NCI-H82 treated with DMSO at 0.1 percent for 48 hours (cell line): ENCODE results near the gene HCN2.
A peak's percentile ranks its signal among the peaks of the same experiment; 100 is the strongest.

Source experiments
- DNase-seq: peaks from one replicate; lab custom pipeline; 2025; ENCODE audit not compliant: unreplicated experiment; lab: John Stamatoyannopoulos, UW

Gene HCN2

DNA sequence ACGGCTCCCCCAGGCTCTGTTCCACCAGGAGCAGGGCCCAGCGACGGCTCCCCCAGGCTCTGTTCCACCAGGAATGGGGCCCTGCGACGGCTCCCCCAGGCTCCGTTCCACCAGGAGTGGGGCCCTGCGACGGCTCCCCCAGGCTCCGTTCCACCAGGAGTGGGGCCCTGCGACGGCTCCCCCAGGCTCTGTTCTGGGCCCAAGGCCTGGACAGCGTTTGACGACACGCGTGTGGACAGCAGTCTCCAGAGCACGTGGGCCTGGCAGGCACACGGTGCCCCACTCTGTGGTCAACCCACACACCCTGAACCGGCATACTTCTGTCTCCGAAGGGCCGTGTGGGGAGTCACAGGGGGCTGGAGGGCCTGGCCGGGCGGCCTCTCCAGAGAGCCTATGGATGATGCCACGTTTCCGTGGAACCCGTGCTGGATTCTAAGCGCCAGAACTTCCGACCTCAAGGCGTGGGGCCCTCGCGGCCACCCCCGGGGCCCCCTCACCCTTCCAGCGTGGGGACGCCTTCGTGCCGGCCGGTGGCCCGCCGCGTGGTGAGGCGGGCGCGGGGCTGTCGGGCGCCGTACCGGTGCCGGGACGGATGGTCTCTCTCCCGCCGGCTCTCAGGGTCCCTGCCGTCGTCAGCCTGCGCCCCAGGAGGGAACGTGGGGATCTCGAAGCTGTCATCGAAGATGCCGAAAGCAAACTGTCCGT is 61.6 kb downstream of the HCN2 start:
- DNase-seq = no peak

GRCh38 chr19:651991-652390 is 62.3 kb downstream of the HCN2 start:
- no peak for DNase-seq

DNA sequence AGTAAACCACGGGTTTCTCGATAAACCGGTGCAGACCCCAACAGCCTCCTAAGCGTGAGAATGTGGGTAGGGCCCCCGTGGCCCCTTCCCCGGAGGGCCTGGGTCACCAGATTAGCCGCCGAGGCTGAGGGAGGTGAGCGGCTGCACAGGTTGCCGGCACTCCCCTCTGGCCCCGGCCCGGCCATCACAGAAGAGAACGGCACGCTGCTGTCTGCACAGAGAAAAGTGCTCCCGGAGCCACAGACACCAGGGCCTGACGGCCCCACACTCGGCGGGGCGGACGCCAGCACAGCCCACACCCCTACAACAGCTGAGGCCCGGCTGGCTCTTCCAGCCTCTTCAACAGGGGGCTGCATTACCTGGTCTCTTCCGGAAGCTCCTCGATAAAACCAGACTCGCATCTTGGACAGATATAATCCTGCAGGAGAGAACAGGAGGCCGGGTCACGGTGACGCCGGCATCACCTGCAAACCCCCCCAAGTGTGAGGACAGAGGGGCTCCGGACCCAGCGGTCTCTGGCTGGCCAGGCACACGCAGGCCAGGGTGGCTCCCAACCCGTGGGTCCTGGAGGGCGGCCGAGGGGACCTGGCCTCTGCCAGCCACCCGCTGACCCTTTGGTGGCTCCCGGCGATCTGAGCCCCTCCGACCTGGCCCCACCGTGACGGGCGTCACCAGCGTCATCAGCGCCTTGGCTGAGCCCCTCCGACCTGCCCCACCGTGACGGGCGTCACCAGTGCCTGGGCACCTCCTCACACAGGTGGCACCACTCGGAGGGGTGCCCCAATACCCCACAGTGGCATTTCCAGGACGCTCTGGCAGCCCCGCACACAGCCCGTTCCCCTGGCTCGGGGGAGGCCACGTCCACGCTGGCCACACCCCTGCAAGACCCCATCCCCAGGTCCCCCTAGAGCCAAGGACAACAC is 63.0 kb downstream of the HCN2 start:
- no peak for DNase-seq

GRCh38 chr19:653425-653824 is 63.7 kb downstream of the HCN2 start:
- DNase-seq = no peak

- no peak for DNase-seq
Observed at GRCh38 chr19:655691-656090, 66.0 kb downstream of the HCN2 start.

- DNase-seq = no peak
Observed at GRCh38 chr19:656751-657559, 67.3 kb downstream of the HCN2 start.

- DNase-seq = no peak
Observed at GRCh38 chr19:657611-658010, 67.9 kb downstream of the HCN2 start.

DNA sequence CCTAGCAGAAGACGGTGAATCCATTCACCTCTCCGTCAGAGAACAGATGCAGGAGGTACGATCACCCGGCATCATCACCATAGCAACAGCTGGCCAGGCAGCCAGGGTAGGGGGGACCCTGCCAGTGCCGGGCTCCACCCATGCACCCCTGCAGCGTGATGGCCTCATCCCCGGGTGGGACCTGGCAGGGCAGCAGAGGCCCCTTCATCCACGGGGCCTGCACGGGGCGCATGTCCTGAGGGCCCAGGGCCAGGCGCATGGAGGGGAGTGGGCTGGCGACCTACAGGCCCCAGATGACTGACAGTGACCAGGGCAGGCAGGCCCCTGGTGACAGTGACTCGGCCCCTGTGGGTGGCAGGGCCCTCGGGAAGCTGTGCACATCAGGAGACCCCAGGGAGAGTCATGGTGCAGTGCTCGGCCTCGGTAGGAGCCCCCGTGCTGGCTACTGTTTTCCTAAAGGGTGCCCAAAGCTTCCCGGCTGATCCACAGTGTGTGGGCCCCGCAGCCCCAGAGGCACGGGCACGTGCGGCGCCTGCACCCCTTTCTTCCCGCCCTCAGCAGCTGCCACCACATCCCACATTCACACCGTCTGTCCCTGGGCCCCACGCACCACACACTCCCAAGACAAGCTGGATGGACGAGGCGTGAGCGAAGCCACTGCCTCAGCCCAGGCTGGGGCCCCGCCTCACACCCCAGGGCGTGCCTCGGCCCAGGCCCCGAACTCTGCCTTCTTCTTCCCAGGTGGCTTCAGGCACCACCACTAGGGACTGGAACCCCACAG is 68.6 kb downstream of the HCN2 start:
- DNase-seq = no peak

DNA sequence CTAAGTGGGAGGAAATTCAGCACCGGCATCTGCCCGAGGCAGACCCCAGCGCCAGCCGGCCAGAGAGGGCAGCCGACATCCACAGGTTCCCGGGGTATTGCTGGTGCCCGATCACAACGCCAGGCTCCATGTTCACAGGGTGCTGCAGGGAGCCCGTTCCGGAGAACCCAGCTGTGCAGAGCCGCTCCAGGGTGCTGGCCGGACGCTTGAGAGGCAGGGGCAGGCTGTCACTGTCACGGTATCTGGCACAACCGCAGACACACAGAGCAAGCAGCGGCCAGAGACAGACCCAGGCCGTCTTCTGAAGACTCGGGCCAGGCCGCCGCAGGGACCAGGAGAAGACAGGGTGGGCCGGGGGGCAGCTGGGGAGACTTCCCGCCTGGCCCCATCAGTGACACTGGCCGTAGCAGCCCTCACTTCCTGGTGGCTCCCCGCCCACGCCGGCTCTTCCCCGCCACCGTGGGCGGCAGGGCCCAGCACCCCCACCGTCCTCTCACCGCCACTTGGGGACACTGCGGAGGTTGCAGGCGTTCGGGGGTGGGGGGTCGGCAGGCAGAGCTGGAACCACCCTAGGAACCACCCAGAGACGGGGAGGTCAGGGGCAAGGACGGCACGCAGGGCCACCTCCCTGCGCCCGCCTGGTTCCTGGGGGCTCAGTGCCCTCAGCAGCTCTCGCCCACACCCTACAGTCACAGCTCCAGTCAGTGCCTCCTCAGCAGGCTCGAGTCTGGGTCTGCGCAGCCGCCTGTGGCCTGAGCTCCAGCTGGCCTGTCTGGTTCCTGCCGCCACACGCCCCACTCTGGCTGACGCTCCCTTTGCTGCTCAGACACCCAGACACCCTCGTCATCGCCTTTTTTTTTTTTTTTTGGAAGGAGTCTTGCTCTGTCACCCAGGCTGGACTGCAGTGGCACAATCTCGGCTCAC is 69.5 kb downstream of the HCN2 start:
- no peak for DNase-seq

- DNase-seq = no peak
Observed at GRCh38 chr19:660793-661426, 71.2 kb downstream of the HCN2 start.

DNA sequence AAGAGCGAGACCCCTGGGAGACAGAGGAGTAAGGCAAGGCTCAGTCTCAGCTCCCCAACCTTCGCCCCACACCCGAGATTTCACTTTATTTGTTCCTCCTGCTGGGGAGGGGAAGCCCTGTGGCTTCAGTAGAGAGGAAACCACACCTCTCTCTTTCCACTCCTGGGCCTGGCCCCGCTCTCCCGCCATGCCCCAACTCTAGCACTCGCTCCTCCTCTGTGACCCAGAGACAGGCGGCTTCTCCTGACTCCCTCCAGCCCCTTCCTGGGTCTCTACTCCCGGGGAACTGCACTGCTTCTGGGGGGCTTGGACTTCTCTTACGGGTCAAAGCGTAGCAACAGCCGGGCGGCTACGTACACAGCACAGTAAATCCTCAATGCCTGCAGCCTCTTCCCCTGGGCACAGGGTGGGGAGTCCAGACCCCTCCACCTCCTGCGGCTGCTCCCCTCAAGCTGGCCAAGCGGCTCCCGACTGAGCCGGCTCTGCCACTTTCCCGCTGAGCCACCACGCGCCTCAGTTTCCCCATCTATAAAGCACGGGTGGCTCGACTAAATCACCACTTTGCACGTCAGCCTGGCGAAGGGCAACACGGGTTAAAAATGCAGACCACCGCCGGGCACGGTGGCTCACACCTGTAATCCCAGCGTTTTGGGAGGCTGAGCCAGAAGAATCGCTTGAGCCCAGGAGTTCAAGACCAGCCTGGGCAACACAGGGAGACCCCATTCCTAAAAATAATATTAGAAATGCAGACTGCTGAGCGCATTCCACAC is 71.9 kb downstream of the HCN2 start:
- DNase-seq = no peak

DNA sequence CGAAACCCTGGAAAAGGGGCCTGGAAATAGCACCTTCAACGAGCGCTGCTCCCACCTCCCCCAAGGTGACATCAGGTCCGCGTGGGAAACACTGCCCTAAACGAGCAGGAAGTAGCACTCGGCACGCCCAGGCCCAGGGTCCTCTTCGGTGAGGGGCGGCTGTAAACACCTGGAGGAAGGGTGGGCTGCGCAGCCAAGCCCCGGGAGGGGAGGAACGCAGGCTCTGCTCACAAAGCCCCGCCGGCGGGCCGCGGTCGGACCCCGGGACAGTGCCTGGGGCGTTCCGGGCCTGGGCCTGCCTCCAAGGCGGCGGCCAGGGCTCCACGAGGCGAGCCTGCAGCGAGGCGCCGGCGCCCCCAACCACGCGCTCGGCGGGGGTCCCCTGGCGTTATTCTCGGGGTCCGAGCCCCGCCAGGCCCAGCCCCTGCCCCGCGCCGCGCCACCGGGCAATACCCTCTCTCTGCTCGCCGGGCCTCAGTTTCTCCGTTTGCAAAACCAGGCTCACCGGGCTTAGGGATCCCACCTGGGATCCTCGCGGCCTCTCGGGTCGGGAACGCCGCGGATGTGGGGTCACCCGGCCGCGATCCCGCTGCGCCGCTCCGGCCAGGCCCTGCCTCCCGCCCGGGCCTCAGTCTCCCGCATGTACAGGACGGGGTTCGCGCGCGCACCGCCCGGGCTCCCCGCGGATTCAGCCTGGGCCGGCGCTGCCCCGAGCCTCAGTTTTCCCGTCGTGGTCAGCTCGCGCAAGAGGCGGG is 72.7 kb downstream of the HCN2 start:
- no peak for DNase-seq

- DNase-seq = peak; percentile 39
Observed at GRCh38 chr19:662962-663681, 73.4 kb downstream of the HCN2 start, which contains the start of gene RNF126. Gene RNF126, minus strand, starts transcription at chr19:663214. Its CDS starts 93 bp downstream, at chr19:663121.

- DNase-seq = no peak
Observed at GRCh38 chr19:663682-664117, 74.0 kb downstream of the HCN2 start.

DNA sequence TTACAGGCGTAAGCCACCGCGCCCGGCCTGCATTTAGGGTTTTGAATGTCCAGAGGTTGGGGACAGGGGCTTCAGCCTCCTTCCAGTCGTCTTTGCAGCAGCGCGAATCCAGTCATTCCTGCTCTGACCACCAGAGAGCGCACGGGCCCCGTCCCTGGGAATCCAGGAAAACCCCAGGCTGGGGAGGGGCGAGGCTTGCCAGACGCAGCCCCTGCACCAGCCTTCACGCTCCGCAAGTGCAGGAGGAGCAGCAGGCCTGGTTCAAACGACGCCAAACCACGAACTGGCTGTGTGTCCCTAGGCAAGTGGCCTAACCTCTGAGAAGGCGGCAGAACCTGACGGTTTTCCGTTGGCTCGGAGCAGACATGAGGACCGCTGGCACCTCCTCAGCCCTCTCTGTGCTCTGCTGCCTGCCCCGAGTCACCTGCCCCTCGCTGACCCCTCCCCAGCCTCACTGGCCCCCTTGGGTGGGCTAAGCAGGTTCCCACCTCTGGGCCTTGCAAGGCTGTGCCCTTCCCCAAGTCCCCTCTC is 75.3 kb downstream of the HCN2 start:
- peak; percentile 63 for DNase-seq
